Fibroblast of mammary gland (primary cell): Measurements from ENCODE around the gene KCTD4.
A peak's percentile ranks its signal among the peaks of the same experiment; 100 is the strongest.

ENCODE experiments used
- DNase-seq: peaks from one replicate; pipeline ENCODE4 v3.0.0-alpha.2; 2010; ENCODE audit warnings: low read depth
- H3K4me3 ChIP-seq: 2 replicates; pipeline ENCODE4 v1.5.1; 2011; ENCODE audit warnings: low read depth, mild to moderate bottlenecking, low read length, moderate library complexity; ENCODE audit not compliant: control insufficient read depth
- TF ChIP-seq, protein P1 (sequence below): conservative IDR thresholded peaks from 2 replicates; pipeline ENCODE4 v1.5.1; 2011; ENCODE audit warnings: low read depth, low read length, inconsistent platforms; ENCODE audit not compliant: control insufficient read depth, insufficient read depth

The KCTD4 gene

DNA sequence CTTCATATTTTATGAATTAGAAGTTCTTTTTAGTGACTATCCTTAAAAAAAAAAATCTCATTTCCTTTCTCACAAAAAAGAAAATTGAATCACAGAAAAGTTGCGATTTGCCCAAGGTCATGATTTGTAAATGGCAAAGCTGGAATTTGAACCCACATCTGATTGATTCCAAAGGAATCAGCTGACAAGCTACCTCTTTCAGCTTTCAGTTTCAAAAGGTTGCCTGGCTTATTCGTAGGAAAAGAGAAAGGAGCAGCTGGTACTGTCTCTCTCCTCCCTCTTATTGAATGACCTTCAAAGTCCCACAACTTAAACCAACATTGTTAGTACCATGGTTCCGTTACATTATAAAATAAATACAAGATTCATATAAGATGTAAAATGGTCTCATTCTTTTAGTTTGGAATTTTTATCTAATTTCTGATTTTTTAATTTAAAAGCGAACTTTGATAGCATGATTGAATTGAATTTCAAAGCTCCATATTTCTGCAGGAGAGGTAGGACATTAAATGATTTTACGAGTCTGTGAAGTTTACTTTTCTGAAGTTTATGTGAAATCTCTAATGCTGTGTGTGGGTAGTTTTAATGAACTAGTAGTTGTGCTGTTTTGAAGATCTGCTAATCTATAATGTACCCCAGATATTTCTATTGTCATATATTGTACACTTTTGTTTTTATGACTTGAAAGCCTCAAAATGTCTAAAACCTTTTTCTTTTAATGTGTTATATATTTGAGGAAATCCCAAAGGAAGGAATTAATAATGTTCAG lies 18.5 kb upstream of the KCTD4 start:
- TF ChIP-seq, protein P1, sequence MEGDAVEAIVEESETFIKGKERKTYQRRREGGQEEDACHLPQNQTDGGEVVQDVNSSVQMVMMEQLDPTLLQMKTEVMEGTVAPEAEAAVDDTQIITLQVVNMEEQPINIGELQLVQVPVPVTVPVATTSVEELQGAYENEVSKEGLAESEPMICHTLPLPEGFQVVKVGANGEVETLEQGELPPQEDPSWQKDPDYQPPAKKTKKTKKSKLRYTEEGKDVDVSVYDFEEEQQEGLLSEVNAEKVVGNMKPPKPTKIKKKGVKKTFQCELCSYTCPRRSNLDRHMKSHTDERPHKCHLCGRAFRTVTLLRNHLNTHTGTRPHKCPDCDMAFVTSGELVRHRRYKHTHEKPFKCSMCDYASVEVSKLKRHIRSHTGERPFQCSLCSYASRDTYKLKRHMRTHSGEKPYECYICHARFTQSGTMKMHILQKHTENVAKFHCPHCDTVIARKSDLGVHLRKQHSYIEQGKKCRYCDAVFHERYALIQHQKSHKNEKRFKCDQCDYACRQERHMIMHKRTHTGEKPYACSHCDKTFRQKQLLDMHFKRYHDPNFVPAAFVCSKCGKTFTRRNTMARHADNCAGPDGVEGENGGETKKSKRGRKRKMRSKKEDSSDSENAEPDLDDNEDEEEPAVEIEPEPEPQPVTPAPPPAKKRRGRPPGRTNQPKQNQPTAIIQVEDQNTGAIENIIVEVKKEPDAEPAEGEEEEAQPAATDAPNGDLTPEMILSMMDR, result no peak
- DNase-seq, result no peak
- no peak overlapping the region for H3K4me3 ChIP-seq

DNA sequence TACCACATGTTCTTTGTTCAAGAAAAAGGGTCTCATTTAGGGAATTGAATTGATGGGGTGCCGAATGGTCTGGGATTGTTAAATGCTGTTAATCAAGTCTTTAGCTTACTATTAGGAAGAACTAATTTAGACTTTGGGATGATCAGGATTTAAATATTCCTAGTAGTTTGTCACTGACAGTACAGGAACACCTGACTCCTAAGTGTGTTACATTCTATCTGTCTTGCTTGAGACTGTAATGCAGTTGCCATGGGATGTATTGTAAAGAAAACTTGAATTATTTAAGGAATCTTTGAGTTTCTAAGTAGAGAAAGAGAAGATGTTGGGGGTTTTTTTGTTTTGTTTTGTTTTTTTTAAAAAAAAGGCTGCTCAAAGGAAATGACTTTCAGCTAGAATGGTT lies 17.8 kb upstream of the KCTD4 start:
- TF ChIP-seq, protein P1, result no peak
- H3K4me3 ChIP-seq, result no peak overlapping the region
- DNase-seq, result no peak

DNA sequence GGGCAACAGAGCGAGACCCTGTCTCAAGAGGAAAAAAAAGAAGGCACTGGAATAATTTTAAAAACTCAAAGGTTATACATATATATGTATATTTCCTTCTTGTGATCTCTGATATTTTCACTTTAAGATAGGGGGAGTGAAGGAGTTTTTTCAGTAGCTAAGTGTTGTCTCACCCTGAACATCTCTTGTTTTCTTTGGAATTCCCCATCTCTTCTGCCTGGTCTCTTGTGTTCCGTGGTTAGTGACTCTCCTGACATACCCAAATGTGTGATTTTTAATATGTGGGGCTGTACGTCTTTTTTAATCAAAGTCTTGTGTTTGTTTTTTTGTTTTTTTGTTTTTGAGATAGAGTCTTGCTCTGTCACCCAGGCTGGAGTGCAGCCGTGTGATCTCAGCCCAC lies 15.3 kb upstream of the KCTD4 start:
- DNase-seq, result no peak
- TF ChIP-seq, protein P1, result no peak
- H3K4me3 ChIP-seq, result no peak overlapping the region

DNA sequence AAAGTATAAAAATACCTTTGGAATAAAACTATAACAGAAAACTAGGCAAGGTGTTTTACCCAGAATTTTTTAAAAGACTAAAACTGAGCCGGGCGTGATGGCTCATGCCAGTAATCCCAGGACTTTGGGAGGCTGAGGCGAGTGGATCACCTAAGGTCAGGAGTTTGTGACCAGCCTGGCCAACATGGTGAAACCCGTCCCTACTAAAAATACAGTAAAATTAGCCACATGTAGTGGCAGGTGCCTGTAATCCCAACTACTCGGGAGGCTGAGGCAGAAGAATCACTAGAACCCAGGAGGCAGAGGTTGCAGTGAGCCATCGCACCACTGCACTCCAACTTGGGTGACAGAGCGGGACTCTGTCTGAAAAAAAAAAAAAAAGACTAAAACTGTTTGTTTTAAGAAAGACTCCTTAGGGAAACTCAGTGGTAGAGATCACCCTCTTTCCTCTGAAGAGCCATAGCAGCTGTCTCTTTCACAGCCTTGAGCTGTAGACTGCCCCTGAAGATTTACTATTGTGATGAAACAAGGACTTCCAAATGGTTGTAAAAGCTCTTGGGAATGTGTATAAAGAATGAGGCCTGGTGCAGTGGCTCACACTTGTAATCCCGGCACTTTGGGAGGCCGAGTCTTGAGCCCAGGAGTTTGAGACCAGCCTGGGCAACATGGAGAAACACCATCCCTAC lies 14.7 kb upstream of the KCTD4 start:
- DNase-seq, result no peak
- H3K4me3 ChIP-seq, result no peak overlapping the region
- TF ChIP-seq, protein P1, result no peak

DNA sequence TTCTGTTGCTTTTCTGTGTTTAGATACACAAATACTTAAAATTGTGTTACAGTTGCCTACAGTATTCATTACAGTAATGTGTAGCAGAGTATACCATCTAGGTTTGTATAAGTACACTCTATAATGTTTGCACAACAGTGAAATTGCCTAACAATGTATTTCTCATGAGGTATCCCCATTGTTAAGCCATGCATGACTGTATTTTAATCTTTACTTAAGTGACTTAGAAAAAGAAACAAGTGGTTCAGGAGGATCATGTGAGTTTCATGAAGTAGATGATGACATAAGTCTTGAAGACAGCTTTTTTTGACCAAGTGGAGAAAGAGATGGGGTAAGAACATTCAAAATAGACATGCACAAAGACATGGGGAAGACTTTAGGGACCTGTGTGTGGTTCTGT lies 8.4 kb upstream of the KCTD4 start:
- H3K4me3 ChIP-seq, result no peak overlapping the region
- DNase-seq, result peak; percentile 41
- TF ChIP-seq, protein P1, result no peak

DNA sequence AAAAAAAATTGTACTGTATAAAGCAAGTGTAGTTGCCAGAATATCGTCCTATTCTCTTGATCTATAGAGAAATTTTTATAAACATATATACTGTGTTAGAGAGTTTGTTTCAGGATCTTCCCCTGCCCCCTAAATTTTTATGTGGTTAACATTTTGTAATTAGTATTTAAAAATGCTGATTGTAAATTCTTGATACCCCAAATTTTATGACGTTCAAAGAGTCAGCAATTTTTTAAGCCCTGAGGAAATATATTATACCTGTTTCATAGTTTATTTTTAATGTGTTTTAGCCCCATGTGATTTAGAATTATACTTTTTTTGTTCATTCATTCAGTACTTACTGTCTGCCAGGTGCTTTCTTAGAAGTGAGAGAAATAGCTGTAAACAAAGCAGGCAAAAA lies 7.3 kb upstream of the KCTD4 start:
- TF ChIP-seq, protein P1, result no peak
- no peak overlapping the region for H3K4me3 ChIP-seq
- no peak for DNase-seq
